Testis (tissue), 3 donors: Measurements from ENCODE around the gene PDSS1. TPM values are rescaled to one million over a fixed set of nuclear protein-coding genes. Genes with fewer than 3 reads are reported as not detected.

Experiments
- DNase-seq: peaks from one replicate; pipeline ENCODE4 v3.0.0-alpha.2; 2019
- H3K27ac ChIP-seq, 2 donors: fragments of 200-600 bp; sonication (generic); one replicate each; pipeline ENCODE4 v1.5.1; 2019
- H3K27me3 ChIP-seq: fragments of 200-600 bp; sonication (generic); one replicate; pipeline ENCODE4 v1.5.1; 2019
- H3K36me3 ChIP-seq: fragments of 200-600 bp; sonication (generic); one replicate; pipeline ENCODE4 v1.5.1; 2017; ENCODE audit warnings: low read depth; ENCODE audit errors: missing control alignments
- H3K4me1 ChIP-seq: fragments of 200-600 bp; sonication (generic); one replicate; pipeline ENCODE4 v1.5.1; 2019
- H3K4me3 ChIP-seq, 2 donors: fragments of 200-600 bp; sonication (generic); one replicate each; pipeline ENCODE4 v1.5.1; 2017 to 2019
- H3K9me3 ChIP-seq: fragments of 200-600 bp; sonication (generic); one replicate; pipeline ENCODE4 v1.5.1; 2017
- POLR2A ChIP-seq: fragments of 450-650 bp; IDR thresholded peaks from one replicate; pipeline ENCODE4 v1.6.1; 2017; ENCODE audit warnings: antibody characterized with exemption, mild to moderate bottlenecking, moderate library complexity
- WGBS, 2 donors: methylation state at CpG; one replicate each; pipeline ENCODE4 v1.1.5; 2018; 5-methylcytosine and 5-hydroxymethylcytosine counted together
- intact Hi-C: fragments of 100-400 bp; cut with DNase I; formaldehyde crosslinking; loops from one replicate; pipeline ENCODE4 v1.15.1; 2023; ENCODE audit warnings: low total_unique reads
- polyA plus RNA-seq: library from polyadenylated mRNA; stranded (reverse); fragments of 350-450 nt; fragmentation: Illumina TruSeq; extraction: RNeasy Lipid Tissue Mini Kit (QIAGEN cat#74804); gene quantifications from one replicate; pipeline ENCODE4 v1.2.3, GENCODE V29; 2014; ENCODE audit warnings: low read depth, low replicate concordance; ENCODE audit not compliant: insufficient read depth
- total RNA-seq, 2 donors: library from RNA; depleted of rRNA; stranded (reverse); fragments of >200 nt; gene quantifications; one replicate each; pipeline ENCODE4 v1.2.3, GENCODE V29; 2016
- TF ChIP-seq, protein P1 (sequence below), 3 experiments: fragments of 450-650 bp in 2 of 3; fragments of 200-600 bp in 1 of 3; sonication (generic) in 1 of 3; IDR thresholded peaks; one replicate each; pipeline ENCODE4 v1.5.1; 2016 to 2019; ENCODE audit warnings: antibody characterized with exemption in 3 of 3, mild to moderate bottlenecking in 2 of 3, moderate library complexity in 1 of 3

The PDSS1 gene
- total and polyA plus RNA-seq, 3 donors from 2014 or later, result 8.9 to 10.1 (median 9.6) TPM

DNA sequence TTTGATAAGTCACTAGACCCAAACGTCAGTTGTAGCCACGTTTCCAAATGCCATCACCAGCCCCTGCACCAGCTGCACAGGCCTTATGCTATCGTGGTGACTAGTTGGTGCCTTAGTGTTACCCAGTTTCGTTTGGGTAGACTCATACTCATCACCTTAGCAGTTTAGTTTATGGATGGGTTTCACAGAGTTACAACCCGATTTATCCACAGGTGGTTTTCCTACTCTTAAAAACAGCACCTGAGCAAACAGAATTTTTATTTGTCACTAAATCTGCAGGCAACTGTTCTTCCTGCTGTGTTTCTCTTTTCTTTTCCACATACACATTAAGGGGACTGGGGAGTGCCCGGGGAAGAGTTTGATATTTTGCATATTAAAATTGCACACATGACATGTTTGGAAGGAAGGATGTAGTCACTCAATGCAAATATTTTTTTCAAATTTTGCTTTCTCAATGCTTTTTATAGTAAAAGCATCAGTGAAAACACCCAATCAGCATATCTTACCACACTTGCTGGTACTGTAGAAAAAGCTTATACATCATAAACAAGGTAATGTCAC is 41.6 kb downstream of the PDSS1 start:
- WGBS, 2 donors, result 78 to 80% methylated on average over 6 of the region's 6 CpGs
- DNase-seq, result no peak
- Histone ChIP-seq H3K36me3 (no peaks in the 10 kb centered on the region), H3K27ac (no peak overlapping the region), H3K9me3 (no peaks in the 10 kb centered on the region), H3K4me1 (no peaks in the 10 kb centered on the region), H3K4me3 (no peak overlapping the region), H3K27me3 (no peaks in the 10 kb centered on the region)
- TF ChIP-seq, protein P1, sequence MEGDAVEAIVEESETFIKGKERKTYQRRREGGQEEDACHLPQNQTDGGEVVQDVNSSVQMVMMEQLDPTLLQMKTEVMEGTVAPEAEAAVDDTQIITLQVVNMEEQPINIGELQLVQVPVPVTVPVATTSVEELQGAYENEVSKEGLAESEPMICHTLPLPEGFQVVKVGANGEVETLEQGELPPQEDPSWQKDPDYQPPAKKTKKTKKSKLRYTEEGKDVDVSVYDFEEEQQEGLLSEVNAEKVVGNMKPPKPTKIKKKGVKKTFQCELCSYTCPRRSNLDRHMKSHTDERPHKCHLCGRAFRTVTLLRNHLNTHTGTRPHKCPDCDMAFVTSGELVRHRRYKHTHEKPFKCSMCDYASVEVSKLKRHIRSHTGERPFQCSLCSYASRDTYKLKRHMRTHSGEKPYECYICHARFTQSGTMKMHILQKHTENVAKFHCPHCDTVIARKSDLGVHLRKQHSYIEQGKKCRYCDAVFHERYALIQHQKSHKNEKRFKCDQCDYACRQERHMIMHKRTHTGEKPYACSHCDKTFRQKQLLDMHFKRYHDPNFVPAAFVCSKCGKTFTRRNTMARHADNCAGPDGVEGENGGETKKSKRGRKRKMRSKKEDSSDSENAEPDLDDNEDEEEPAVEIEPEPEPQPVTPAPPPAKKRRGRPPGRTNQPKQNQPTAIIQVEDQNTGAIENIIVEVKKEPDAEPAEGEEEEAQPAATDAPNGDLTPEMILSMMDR (IDR thresholded peaks at IDR 0.05), result no peak
- TF ChIP-seq POLR2A, result no peak
- intact Hi-C loops, result no loop called here

DNA sequence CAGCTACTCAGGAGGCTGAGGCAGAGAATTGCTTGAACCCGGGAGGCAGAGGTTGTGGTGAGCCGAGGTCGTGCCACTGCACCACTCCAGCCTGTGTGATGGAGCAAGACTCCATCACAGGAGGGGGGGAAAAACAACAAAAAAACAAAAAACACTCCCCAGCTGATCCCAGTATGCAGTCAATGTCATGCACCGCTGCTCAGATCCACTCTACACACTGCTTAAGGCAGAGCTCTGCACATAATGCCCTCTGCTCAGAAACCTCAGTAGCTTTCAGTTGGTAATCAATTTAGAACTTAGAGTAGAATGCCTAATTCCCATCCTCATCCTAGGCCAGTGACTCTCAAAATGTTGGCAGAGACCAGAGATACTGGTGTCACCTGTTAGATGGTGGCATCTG is 43.9 kb downstream of the PDSS1 start:
- no peaks in the 10 kb centered on the region for H3K9me3 ChIP-seq
- H3K4me1 ChIP-seq, result no peaks in the 10 kb centered on the region
- 94 to 95% methylated on average over 4 of the region's 4 CpGs for WGBS, 2 donors
- H3K36me3 ChIP-seq, result no peaks in the 10 kb centered on the region
- no peaks in the 10 kb centered on the region for H3K27me3 ChIP-seq
- DNase-seq, result no peak
- TF ChIP-seq POLR2A, result no peak
- TF ChIP-seq, protein P1 (IDR thresholded peaks at IDR 0.05), result no peak
- H3K27ac ChIP-seq, result no peak overlapping the region
- no peak overlapping the region for H3K4me3 ChIP-seq
- intact Hi-C loops, result no loop called here

DNA sequence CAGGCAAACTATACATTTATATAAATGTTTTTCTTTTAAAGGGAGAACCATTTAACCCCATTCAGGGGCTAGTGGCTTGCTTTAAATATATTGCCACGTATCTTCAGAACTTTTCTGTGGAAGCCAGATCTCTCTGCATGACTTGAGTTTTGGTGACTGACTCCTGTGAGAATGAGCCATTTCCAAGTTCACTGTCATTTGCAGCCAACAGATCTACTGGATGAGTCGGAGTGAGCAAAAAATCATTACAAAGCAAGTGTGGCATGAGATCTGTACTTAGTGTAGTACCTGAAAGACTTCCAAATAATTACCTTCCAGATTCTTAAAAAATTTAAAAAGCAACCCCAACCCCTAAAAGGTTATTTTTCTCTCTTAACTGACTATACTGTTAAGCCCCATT is 45.6 kb downstream of the PDSS1 start:
- no peak for TF ChIP-seq POLR2A
- TF ChIP-seq, protein P1 (IDR thresholded peaks at IDR 0.05), result no peak
- H3K36me3 ChIP-seq, result no peaks in the 10 kb centered on the region
- H3K27ac ChIP-seq, result no peak overlapping the region
- H3K4me1 ChIP-seq, result no peaks in the 10 kb centered on the region
- no peak overlapping the region for H3K4me3 ChIP-seq
- no peaks in the 10 kb centered on the region for H3K9me3 ChIP-seq
- no peak for DNase-seq
- intact Hi-C loops, result no loop called here
- 92 to 94% methylated on average over 2 of the region's 2 CpGs for WGBS, 2 donors
- no peaks in the 10 kb centered on the region for H3K27me3 ChIP-seq

DNA sequence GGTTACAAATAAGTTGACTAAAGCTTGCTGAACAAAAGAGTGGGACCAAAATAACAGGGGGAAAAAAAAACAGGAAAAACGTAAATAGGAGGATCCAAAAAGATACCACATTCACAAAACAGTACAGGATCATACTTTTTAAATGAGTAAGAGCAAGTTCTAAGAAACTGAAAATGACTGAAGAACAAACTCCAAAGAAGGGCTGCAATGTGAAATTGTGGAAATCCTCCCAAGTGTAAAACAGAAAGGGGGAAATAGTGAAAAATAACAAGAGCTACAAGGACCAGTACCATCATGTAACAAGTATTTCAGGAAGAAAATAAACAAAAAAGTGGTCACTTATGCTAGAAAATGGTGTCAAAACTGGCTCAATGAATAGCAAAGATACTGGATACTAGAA is 46.3 kb downstream of the PDSS1 start:
- no peaks in the 10 kb centered on the region for H3K27me3 ChIP-seq
- TF ChIP-seq, protein P1 (IDR thresholded peaks at IDR 0.05), result no peak
- TF ChIP-seq POLR2A, result no peak
- 61 to 70% methylated on average over 1 of the region's 1 CpG for whole genome bisulfite sequencing, 2 donors
- no peaks in the 10 kb centered on the region for H3K36me3 ChIP-seq
- DNase-seq, result no peak
- no peak overlapping the region for H3K27ac ChIP-seq
- no peaks in the 10 kb centered on the region for H3K9me3 ChIP-seq
- no peak overlapping the region for H3K4me3 ChIP-seq
- intact Hi-C loops, result no loop called here
- no peaks in the 10 kb centered on the region for H3K4me1 ChIP-seq

DNA sequence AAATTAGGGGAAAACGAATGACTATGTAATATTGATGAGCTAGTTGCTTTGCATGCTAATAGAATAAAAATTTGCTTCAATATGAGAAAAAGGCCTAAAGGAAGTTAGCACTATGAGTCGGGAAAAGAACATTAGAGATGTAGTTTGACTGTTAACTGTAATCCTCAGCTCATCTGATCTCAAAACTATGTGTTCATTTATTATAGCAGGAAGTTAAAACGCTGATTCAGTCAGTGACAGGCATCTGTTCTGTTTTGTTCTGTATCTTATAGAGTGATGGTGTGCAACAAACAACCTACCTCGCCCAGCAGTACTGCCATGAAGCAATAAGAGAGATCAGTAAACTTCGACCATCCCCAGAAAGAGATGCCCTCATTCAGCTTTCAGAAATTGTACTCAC is 48.6 kb downstream of the PDSS1 start:
- no peak for TF ChIP-seq POLR2A
- TF ChIP-seq, protein P1 (IDR thresholded peaks at IDR 0.05), result no peak
- 85 to 86% methylated on average over 5 of the region's 5 CpGs for WGBS, 2 donors
- Histone ChIP-seq H3K9me3 (no peaks in the 10 kb centered on the region), H3K27me3 (no peaks in the 10 kb centered on the region), H3K4me1 (no peaks in the 10 kb centered on the region), H3K27ac (no peak overlapping the region), H3K36me3 (no peaks in the 10 kb centered on the region), H3K4me3 (no peak overlapping the region)
- intact Hi-C loops, result no loop called here
- no peak for DNase-seq
